ENCODE measurements around the gene PRMT2. TPM values are rescaled to one million over a fixed set of nuclear protein-coding genes. Genes with fewer than 3 reads are reported as not detected.
A peak's percentile ranks its signal among the peaks of the same experiment; 100 is the strongest.

Gene PRMT2
- polyA plus RNA-seq, 6 donors from 2014 or later, result 101 to 156 (median 115) TPM

GRCh38 chr21:46636550-46637285 is 1.2 kb downstream of the PRMT2 start:
- Mint-ChIP-seq H3K4me3 (peak overlapping the region; percentile 84 to 98 (median 92)), H3K27ac (peak overlapping the region in 5 of 6 donors; percentile 50 to 95 (median 94)), H3K9me3 (no peaks in the 10 kb centered on the region), H3K27me3 (peaks cover 0 to under 1% (median under 1%) of the 10 kb centered on the region in 3 donors), H3K4me1 (peaks cover 23 to 53% (median 43%) of the 10 kb centered on the region in 3 donors), H3K36me3 (peaks cover 10 to 11% of the 10 kb centered on the region in 2 donors)
- DNase-seq, result no peak
- ATAC-seq (ENCODE audit: low read depth in 2 of 2), result no peak

- Mint-ChIP-seq H3K4me1 (peaks cover 25 to 53% (median 45%) of the 10 kb centered on the region in 3 donors), H3K27ac (peak overlapping the region in 1 of 6 donors; percentile 51)
- ATAC-seq (ENCODE audit: low read depth in 2 of 2), result no peak
Observed at GRCh38 chr21:46637952-46638746, 2.7 kb downstream of the PRMT2 start.

GRCh38 chr21:46639489-46640386 is 4.3 kb downstream of the PRMT2 start:
- H3K4me3 Mint-ChIP-seq, result peak overlapping the region in 2 of 8 donors; percentile 39 to 84
- peaks cover 11 to 13% of the 10 kb centered on the region in 2 donors for H3K36me3 Mint-ChIP-seq
- no peaks in the 10 kb centered on the region for H3K27me3 Mint-ChIP-seq
- ATAC-seq (ENCODE audit: low read depth in 2 of 2), result no peak
- H3K4me1 Mint-ChIP-seq, result peaks cover 25 to 48% (median 45%) of the 10 kb centered on the region in 3 donors
- peak overlapping the region in 2 of 6 donors; percentile 45 to 67 for H3K27ac Mint-ChIP-seq
- DNase-seq, result no peak
- H3K9me3 Mint-ChIP-seq, result no peaks in the 10 kb centered on the region

More at GRCh38 chr21:46637952-46638746, 2.7 kb downstream of the PRMT2 start:
- Mint-ChIP-seq H3K27me3 (no peaks in the 10 kb centered on the region), H3K9me3 (no peaks in the 10 kb centered on the region), H3K4me3 (peak overlapping the region in 3 of 8 donors; percentile 2 to 98 (median 84)), H3K36me3 (peaks cover 11 to 13% of the 10 kb centered on the region in 2 donors)
- DNase-seq, result no peak

- Mint-ChIP-seq H3K4me3 (peak overlapping the region in 1 of 8 donors; percentile 2), H3K9me3 (no peaks in the 10 kb centered on the region), H3K27ac (no peak overlapping the region), H3K4me1 (peaks cover 21 to 38% (median 36%) of the 10 kb centered on the region in 3 donors), H3K36me3 (peaks cover 17 to 21% of the 10 kb centered on the region in 2 donors), H3K27me3 (no peaks in the 10 kb centered on the region)
- DNase-seq (no peak), ATAC-seq (ENCODE audit: low read depth in 2 of 2) (no peak)
Observed at GRCh38 chr21:46641656-46642055, 6.2 kb downstream of the PRMT2 start.

GRCh38 chr21:46643379-46644177 is 8.1 kb downstream of the PRMT2 start:
- DNase-seq, result no peak
- Mint-ChIP-seq H3K27me3 (no peaks in the 10 kb centered on the region), H3K4me1 (peaks cover 9 to 24% (median 20%) of the 10 kb centered on the region in 3 donors), H3K27ac (no peak overlapping the region), H3K9me3 (no peaks in the 10 kb centered on the region), H3K36me3 (peaks cover 23 to 29% of the 10 kb centered on the region in 2 donors), H3K4me3 (no peak overlapping the region)
- ATAC-seq (ENCODE audit: low read depth in 2 of 2), result no peak

- no peak overlapping the region for H3K27ac Mint-ChIP-seq
- H3K4me1 Mint-ChIP-seq, result peaks cover 0 to 11% (median 10%) of the 10 kb centered on the region in 3 donors
- no peaks in the 10 kb centered on the region for H3K9me3 Mint-ChIP-seq
- no peak overlapping the region for H3K4me3 Mint-ChIP-seq
- DNase-seq, result no peak
- no peaks in the 10 kb centered on the region for H3K27me3 Mint-ChIP-seq
- no peak for ATAC-seq (ENCODE audit: low read depth in 2 of 2)
- peaks cover 13 to 38% of the 10 kb centered on the region in 2 donors for H3K36me3 Mint-ChIP-seq
Observed at GRCh38 chr21:46645840-46646239, 10.4 kb downstream of the PRMT2 start.

GRCh38 chr21:46646541-46647154 is 11.2 kb downstream of the PRMT2 start:
- ATAC-seq (ENCODE audit: low read depth in 2 of 2) (no peak), DNase-seq (no peak)
- no peaks in the 10 kb centered on the region for H3K27me3 Mint-ChIP-seq
- peaks cover 14 to 38% of the 10 kb centered on the region in 2 donors for H3K36me3 Mint-ChIP-seq
- H3K9me3 Mint-ChIP-seq, result no peaks in the 10 kb centered on the region
- H3K27ac Mint-ChIP-seq, result no peak overlapping the region
- H3K4me3 Mint-ChIP-seq, result no peak overlapping the region
- peaks cover 0 to 12% (median 12%) of the 10 kb centered on the region in 3 donors for H3K4me1 Mint-ChIP-seq

GRCh38 chr21:46648539-46648938 is 13.1 kb downstream of the PRMT2 start:
- peaks cover 0 to 12% (median 9%) of the 10 kb centered on the region in 3 donors for H3K4me1 Mint-ChIP-seq
- H3K27ac Mint-ChIP-seq, result no peak overlapping the region
- no peak overlapping the region for H3K4me3 Mint-ChIP-seq
- ATAC-seq (ENCODE audit: low read depth in 2 of 2) (no peak), DNase-seq (no peak)
- no peaks in the 10 kb centered on the region for H3K27me3 Mint-ChIP-seq
- H3K36me3 Mint-ChIP-seq, result peaks cover 32 to 53% of the 10 kb centered on the region in 2 donors
- H3K9me3 Mint-ChIP-seq, result no peaks in the 10 kb centered on the region

GRCh38 chr21:46649356-46649755 is 13.9 kb downstream of the PRMT2 start:
- no peak overlapping the region for H3K27ac Mint-ChIP-seq
- H3K36me3 Mint-ChIP-seq, result peaks cover 40 to 61% of the 10 kb centered on the region in 2 donors
- no peaks in the 10 kb centered on the region for H3K27me3 Mint-ChIP-seq
- no peak overlapping the region for H3K4me3 Mint-ChIP-seq
- DNase-seq (no peak), ATAC-seq (ENCODE audit: low read depth in 2 of 2) (no peak)
- peaks cover 0 to 12% (median 9%) of the 10 kb centered on the region in 3 donors for H3K4me1 Mint-ChIP-seq
- H3K9me3 Mint-ChIP-seq, result peaks cover 0 to 8% (median 2%) of the 10 kb centered on the region in 7 donors

GRCh38 chr21:46650476-46651098 is 15.1 kb downstream of the PRMT2 start:
- ATAC-seq (ENCODE audit: low read depth in 2 of 2) (no peak), DNase-seq (no peak)
- H3K4me1 Mint-ChIP-seq, result peaks cover 0 to 12% (median 9%) of the 10 kb centered on the region in 3 donors
- peaks cover 2 to 19% (median 10%) of the 10 kb centered on the region in 7 donors for H3K9me3 Mint-ChIP-seq
- H3K27me3 Mint-ChIP-seq, result no peaks in the 10 kb centered on the region
- no peak overlapping the region for H3K27ac Mint-ChIP-seq
- peaks cover 51 to 73% of the 10 kb centered on the region in 2 donors for H3K36me3 Mint-ChIP-seq
- no peak overlapping the region for H3K4me3 Mint-ChIP-seq

GRCh38 chr21:46651121-46651520 is 15.6 kb downstream of the PRMT2 start:
- H3K4me1 Mint-ChIP-seq, result peaks cover 0 to 12% (median 9%) of the 10 kb centered on the region in 3 donors
- peak overlapping the region in 2 of 6 donors; percentile 77 to 96 for H3K27ac Mint-ChIP-seq
- H3K4me3 Mint-ChIP-seq, result no peak overlapping the region

More at GRCh38 chr21:46651121-46651520, 15.6 kb downstream of the PRMT2 start:
- no peak for DNase-seq
- ATAC-seq (ENCODE audit: low read depth in 2 of 2), result no peak
- peaks cover 52 to 76% of the 10 kb centered on the region in 2 donors for H3K36me3 Mint-ChIP-seq
- H3K27me3 Mint-ChIP-seq, result no peaks in the 10 kb centered on the region
- H3K9me3 Mint-ChIP-seq, result peaks cover 5 to 24% (median 15%) of the 10 kb centered on the region in 7 donors

All from naive B cell (primary cell).